HG02943 (cell line): Measurements from ENCODE around the gene RAX2.
"Not testable (repeated sequence)": the region's sequence is repeated elsewhere in the genome, so short reads cannot be mapped to it uniquely, and the experiment has no call there.

ENCODE experiments used
- ATAC-seq: cut with Tn5 transposase; IDR thresholded peaks from one replicate; pipeline ENCODE4 v1.9.1; 2021; ENCODE audit warnings: mild to moderate bottlenecking, low read depth, moderate library complexity; ENCODE audit not compliant: unreplicated experiment

The RAX2 gene

DNA sequence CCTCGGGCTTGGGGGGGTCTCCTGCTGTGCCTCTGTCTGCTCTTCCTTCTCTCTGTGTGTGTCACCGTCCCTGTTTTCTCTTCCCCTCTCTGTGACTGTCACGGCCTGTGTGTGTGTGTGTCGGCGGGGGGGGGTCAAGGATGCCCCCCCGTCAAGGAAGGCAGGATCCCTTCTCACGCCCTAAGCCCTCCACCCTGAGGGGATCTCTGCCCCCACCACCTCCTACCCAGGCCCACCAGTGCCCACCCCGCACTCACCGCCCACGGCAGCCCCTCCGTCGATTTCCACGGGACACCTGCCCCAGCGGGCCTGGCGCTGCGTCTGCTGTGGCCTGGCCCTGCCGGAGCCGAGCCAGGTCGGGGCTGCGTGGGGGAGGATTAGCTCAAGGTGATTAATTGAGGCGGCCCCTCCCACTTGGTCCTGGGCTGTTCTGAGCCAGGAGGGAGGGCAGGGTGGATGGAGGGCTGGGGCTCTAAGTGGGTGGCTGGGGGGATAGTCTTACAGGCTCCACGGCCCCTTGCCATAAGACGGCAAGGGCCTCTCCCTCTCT, at the start of gene RAX2:
TSS of gene RAX2 (minus strand) at position 323 of the 550 bp plus-strand sequence. CDS start 486 bp downstream, outside the sequence.
- ATAC-seq: no peak

DNA sequence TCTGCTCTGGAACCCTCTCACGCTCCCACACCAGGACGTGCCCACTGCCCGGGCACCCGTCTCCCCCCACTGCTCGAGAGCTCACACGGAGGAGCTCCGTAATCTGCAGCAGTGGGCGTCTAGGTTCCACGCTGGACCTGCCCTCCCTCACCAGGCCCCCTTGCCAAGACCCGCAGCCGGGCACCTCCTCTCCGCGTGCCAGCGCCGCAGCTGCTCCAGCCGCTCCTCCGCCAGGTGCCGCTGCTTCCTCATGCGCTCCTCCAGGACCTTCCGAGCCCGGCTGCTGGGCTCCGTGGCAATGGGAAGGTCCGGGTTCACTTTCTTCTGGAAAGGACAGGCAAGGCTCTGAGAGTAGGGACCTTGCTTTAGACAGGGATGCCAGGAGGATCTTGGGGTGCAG, 49.1 kb upstream of the RAX2 start:
- no peak for ATAC-seq

GRCh38 chr19:3819989-3820388, 48.0 kb upstream of the RAX2 start:
- ATAC-seq: no peak

- no peak for ATAC-seq
Observed at GRCh38 chr19:3818918-3819317, 46.9 kb upstream of the RAX2 start.

DNA sequence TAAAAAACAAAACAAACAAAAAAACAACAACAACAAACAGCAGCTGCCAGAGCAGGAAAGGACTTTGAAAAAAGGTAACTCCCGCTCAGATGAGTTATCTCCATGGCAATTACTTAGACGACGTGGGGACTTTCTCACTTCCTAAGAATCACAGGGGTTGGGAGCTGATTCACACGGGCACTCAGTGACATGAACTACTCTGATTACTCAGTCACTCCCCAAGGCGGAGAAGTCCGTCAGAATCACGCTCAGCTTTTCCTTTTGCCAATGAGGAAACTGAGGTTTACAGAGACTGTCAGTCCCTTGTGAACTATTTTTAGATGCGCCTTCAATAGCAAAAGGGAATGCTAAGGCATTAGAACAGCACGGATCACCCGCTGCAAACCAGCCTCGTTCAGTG, 46.4 kb upstream of the RAX2 start:
- no peak for ATAC-seq

DNA sequence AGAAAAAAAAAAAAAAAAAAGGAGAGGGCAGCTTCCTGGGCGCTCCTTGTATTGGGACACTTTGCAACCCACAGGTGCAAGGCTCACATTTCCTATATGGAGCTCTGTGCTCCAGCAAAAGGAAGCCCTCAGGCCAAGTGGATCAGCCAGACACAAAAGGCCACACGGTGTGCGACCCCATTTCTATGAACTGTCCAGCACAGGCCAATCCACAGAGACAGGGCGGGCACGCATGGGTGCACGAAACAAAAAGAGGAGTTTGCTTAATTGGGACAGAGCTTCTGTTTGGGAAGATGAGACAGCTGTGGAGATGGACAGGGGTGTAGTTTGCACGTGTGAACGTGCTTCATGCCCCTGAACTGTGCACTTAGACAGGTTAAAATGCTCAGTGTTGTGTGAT, 45.7 kb upstream of the RAX2 start:
- ATAC-seq: no peak

GRCh38 chr19:3816566-3817218, 44.7 kb upstream of the RAX2 start:
- ATAC-seq: no peak

DNA sequence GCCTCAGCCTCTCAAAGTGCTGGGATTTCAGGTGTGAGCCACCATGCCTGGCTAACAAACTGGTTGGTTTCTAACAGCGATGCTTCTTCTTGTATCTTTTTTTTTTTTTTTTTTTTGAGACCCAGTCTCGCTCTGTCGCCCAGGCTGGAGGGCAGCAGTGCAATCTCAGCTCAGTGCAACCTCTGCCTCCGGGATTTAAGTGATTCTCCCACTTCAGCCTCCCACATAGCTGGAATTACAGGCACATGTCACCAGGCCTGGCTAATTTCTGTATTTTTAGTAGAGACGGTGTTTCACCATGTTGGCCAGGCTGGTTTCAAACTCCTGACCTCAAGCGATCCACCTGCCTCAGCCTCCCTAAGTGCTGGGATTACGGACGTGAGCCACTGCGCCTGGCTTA, 44.1 kb upstream of the RAX2 start:
- not testable (repeated sequence) for ATAC-seq

- ATAC-seq: no peak
Observed at GRCh38 chr19:3814648-3815047, 42.6 kb upstream of the RAX2 start.

GRCh38 chr19:3813473-3814392, 41.7 kb upstream of the RAX2 start:
- ATAC-seq: no peak

GRCh38 chr19:3810708-3811355, 38.8 kb upstream of the RAX2 start:
- ATAC-seq: no peak

- ATAC-seq: no peak
Observed at GRCh38 chr19:3809881-3810707, 38.1 kb upstream of the RAX2 start.

- ATAC-seq: no peak
Observed at GRCh38 chr19:3808420-3809143, 36.6 kb upstream of the RAX2 start.

GRCh38 chr19:3807574-3808354, 35.7 kb upstream of the RAX2 start:
- no peak for ATAC-seq

GRCh38 chr19:3807131-3807480, 35.1 kb upstream of the RAX2 start:
- ATAC-seq: no peak

- no peak for ATAC-seq
Observed at GRCh38 chr19:3805859-3806258, 33.8 kb upstream of the RAX2 start.

GRCh38 chr19:3804429-3804828, 32.4 kb upstream of the RAX2 start:
- no peak for ATAC-seq

DNA sequence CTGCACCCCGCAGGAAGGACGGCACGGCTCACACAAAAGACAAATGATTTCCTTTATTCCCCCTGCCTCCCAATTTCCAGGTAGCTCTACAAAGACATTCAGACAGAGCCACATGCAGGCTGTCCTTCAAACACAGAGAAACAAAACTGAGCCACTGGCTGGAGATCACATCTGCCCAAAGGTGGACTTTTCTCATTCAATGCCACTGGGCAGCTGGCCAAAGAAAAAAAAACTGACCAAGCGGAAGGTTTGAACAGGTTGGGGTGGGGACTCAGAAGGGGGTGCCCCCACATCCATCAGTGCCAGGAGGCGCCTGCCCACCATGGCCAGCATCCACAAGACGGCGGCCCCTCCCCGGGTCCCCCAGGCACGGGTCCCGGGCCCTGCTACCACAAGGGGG, 32.0 kb upstream of the RAX2 start:
- ATAC-seq: no peak
